GM19438 (cell line): ENCODE data around the gene KCNH1.
"Not testable (repeated sequence)": the region's sequence is repeated elsewhere in the genome, so short reads cannot be mapped to it uniquely, and the experiment has no call there.

Experiments
- ATAC-seq: cut with Tn5 transposase; IDR thresholded peaks from one replicate; pipeline ENCODE4 v1.9.1; 2021; ENCODE audit warnings: low read depth; ENCODE audit not compliant: unreplicated experiment

The KCNH1 gene

DNA sequence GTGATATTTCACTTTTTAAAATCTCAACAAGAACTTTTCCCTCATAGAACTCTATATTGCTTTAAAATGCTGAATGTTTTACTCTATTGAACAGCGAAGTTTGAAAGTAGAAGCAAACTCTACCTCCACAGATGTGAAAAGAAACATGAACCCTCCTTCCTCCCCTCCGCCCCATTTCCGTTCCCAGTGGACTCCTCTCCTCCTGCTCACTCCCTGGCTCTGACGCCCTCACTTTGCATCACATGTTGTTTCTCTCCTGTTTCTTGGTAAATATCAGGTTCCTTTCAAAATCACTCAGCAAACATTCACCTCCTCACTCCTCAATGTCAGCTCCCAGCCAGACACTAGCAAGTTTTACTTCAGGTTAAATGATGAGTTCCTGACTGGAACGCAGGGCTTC is 34.6 kb downstream of the KCNH1 start:
- no peak for ATAC-seq

DNA sequence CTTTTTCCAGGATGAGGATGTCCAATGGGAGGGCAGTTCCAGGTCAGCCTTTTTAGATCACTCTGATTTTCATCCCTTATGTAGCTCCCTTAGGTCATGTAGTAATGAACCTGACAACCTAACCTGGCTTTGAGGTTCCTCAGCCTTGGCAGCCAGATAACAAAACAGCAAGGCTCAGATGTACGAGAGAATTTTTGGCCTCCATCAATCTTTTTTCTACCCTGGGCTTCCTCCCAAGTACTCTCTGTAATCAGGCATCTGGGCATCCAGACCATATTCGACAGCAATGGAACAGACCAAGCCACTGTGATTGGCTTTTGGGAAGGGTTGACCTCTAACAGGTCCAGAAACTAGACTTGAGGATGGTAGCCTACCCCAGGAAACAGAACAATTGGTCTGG is 38.6 kb downstream of the KCNH1 start:
- no peak for ATAC-seq

DNA sequence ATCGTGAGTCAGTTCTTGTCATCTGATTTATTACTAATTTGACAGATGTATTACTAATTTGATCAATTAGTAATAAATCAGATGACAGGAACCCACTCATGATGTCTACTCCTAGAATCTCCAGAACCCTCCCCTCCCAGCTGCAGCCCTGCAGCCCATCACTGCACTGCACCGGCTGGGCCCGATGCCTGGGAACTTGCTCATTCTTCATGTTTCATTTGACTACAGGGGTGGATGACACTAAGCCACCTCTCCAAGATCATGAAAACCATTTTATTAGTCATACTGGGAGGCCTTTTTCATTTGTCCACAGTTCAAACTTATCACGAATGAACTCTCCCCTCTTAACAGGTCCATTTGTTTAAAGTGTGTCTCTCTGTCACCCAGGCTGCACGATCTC is 41.0 kb downstream of the KCNH1 start:
- ATAC-seq = no peak

DNA sequence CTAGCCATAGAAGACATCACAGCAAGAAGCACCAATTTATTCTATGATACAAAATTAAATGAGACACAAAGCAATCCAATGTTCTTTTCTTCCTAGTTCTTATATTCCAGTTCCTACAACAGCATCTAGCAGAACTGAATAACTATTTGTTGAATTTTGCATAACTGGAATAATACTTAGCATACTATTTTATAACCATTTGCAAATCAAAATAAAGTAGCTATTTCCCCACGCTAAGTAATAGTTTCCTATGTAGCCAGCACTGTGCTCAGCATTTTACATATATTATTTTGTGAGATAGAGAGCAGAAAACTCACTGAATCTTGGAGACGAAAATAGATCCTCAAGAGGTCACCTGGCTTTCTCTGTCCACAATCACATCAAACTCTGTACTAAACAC is 42.1 kb downstream of the KCNH1 start:
- ATAC-seq = no peak

DNA sequence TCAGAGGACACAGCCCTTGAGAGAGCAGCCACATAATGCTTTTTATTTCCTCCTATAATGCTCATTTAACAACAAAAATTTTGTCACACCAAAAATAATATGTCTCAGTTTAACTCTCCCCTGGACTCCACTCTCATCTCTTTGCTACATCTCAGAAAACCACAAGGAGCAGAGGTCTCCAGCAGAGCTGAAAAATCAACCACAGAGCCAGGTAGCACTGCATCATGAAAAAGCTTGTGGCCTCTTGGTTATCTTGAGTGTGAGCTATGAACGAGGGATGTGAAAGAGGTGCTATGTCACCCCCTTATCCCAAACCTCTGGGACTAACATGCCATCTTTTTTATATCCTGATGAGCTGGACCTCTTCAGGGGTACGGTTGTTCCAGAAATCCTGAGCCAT is 44.4 kb downstream of the KCNH1 start:
- no peak for ATAC-seq

DNA sequence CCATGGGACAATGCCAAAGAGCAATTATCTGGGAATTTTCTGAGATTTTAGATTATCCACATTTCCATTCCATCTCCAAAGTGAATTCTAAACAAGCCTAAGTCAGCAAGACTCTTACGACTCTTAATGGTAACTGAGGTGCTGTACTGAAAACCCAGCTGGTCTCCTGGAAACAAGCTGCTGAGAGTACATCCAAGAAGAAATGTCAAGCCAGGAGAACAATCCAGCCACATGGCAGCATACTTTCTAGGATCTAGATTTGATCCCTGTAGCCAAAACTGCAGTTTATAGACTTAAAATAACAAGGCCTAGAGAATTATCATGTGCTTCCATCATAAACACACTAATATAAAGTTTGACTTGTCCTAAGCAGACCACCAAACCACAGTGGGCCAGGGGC is 45.8 kb downstream of the KCNH1 start:
- no peak for ATAC-seq

DNA sequence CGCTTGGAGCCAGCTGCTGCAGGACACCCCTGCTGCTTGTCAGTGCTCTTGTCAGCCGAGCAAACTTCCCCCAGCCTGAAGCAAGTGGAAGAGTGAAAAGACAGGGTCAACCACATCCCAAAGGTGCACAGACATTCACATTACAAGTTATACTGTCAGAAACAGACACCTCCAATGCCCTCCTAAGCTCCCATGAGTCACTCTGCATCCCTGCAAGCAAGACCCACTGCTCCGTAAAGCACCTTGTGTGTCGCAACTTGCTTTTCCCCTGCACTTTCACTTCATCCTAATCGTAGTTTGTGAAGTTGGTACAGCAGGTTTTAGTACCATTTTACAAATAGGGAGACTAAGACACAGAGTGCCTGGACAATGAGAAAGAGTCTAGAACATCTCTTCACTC is 51.1 kb downstream of the KCNH1 start:
- ATAC-seq = no peak

DNA sequence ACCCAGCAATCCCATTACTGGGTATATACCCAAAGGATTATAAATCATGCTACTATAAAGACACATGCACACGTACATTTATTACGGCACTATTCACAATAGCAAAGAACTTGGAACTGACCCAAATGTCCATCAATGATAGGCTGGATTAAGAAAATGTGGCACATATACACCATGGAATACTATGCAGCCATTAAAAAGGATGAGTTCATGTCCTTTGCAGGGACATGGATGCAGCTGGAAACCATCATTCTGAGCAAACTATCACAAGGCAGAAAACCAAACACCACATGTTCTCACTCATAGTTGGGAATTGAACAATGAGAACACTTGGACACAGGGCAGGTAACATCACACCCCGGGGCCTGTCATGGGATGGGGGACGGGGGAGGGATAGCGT is 52.5 kb downstream of the KCNH1 start:
- ATAC-seq = not testable (repeated sequence)

DNA sequence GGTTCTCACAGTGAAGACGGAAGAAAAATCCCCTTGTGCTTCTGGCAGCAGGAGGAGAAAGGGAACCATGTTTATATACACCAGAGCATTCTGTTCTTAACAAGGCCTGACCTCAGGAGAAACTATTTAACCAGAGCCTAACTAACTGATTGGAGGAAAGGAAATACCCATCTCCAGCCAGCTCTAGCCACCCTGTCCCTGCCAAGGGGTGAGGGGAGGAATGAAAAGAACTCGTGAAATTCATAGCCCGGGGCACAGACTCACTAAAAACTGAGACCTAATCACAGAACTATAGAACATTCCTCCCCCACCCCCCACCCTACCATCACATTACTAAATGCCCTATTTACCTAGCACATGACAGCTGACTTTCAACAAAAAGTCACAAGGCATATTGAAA is 65.0 kb downstream of the KCNH1 start:
- no peak for ATAC-seq

DNA sequence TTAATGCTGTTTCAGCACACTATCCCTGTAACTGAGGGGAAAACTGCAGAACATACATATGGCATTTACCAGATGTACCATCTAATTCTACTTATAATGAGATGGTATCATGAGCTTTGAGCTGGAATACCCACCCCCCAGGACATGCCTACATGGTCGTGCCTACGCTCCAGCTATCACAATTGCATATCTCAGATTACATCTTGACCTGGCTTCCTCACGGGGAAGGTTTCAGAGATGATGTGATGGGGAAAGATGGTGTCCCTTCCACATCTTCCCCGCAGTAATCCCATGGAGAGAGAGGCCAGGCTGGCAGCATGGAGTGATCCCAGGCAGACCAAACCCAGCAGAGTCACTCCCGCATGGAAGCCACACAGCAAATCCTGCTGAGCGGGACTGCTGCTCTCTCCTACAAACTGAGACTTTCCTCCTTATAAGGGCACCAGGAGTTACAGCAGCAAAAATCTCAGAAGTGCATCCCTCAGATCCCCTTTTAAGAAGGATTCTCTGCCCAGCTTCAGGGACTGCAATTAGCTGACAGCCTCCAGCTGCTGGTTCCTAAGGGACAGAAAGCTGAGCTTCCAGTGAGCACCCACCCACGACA is 67.1 kb downstream of the KCNH1 start:
- no peak for ATAC-seq

DNA sequence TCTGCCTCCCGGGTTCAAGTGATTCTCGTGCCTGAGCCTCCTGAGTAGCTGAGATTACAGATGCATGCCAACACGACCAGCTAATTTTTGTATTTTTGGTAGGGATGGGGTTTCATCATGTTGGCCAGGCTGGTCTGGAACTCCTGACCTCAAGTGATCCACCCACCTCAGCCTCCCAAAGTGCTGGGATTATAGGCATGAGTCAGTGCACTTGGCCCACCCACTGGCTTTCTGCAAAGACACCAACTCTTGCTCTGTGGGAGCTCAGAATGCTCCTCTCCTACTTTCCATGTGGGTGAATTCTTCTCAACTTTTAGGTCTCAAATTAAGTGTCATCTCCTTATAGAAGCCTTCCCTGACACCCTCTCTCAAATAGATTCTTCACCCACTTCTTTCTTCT is 92.1 kb downstream of the KCNH1 start:
- not testable (repeated sequence) for ATAC-seq

DNA sequence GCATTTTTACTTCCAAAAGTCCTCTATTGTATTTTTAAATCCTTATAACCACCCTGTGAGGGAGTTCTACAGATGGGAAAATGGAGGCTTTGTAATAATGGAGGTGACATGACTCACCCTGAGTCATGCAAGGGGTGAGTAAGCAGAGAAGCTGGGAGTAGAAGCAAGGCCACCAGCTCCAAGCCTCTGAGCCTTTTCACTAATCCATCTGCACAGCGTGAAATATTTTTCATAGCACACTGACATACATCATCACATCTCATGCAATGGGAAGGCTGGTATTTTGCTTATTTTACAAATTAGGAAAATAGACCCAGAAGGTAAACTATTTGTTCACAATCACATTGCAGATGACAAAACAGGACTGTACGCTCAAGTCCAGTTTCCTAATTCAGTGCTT is 96.9 kb downstream of the KCNH1 start:
- no peak for ATAC-seq

DNA sequence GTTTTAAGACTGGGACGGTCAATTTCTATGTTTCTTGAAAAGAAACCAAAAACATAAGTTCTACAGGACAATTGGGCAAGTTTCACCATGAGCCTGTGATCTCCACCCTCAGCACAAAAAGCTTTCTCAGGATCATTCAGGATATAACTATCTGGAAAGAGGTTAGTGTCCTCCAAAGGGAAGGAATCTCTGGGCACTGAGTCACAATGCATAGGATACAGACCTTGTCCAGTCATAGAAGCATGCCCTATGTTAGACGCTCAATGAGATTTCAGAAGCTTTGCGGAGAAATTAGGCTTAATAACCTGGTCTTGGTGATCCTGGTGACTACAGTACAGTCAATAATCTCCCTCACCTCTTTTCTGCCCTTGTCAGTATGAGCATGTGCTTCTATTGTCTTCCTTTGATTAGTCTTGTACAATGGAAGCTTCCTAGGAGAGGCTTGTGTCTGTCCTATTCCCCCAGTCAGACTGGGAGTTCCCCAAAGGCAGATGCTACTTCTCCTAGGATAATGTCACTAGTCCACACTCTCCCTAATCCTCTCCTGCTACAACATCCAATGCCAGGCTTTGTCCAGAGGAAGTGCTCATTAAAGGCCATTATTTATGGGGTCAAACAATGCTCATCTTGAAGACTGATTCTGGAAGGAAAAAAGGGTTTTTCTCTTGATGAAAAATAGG is 97.4 kb downstream of the KCNH1 start:
- no peak for ATAC-seq

DNA sequence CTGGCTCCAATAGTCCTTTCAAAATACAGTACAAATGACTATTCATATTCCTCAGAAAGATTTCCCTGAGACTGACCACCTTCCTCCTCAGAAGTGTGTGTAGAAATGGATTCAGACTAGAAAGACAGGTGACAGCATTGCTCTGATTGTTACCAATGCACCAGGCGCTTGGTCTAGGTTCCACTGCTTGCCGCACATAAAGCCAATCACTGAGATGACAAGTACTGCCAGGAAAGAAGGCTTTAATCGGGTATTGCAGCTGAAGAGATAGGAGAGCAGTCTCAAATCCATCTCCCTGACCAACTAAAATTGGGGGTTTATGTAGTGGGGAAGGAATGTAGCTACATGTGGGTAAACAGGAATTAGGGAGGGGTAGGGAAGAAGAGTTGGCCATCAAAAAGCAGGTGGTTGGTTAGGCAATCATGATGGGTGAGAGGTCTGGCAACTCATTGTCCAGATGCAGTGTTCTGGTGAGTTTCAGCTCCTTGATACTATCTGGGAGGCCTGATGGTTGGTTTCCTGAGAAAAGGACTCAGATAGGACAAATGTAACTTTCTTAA is 98.0 kb downstream of the KCNH1 start:
- no peak for ATAC-seq

DNA sequence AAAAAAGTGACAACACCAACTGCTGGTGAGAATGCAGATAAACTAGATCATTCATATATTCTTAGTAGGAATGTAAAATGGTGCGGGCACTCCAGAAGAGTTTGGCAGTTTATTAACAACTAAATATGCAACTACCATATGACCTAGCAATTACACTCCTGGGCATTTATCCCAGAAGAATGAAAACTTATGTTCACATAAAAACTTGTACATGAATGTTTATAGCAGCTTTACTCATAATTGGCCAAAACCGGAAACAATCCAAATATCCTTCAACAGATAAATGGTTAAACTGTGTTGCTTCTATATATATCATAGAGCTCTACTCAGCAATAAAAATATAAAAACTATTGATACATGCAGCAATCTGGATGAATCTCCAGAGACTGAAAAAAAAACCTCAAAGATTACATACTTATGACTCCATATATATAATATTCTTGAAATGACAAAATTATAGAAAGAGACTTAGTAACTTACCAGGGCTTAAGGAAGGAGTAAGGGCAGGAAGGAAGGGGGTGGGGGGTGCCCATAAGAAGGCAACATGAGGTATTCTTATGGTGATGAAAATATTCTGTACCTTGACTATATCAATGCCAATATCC is 99.9 kb downstream of the KCNH1 start:
- ATAC-seq = no peak

DNA sequence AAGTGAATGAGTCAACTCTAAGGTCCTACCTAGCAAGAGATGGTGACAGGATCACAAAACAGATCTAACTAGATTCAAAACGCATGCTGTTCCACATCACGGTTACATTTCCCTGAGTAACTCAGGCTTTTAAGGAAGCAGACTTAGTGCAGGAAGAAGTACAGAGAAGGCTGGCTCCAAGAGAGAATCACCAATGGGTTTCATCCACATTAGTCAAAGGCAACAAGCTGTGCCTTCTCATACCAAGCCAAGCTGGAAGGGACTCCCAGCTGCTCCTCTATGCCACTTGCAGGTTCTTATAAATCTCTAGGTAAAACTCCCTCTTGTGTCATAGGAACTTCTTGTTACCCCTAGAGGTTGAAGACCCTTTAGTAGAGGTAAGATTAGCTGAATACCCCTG is 109.0 kb downstream of the KCNH1 start:
- ATAC-seq = no peak

DNA sequence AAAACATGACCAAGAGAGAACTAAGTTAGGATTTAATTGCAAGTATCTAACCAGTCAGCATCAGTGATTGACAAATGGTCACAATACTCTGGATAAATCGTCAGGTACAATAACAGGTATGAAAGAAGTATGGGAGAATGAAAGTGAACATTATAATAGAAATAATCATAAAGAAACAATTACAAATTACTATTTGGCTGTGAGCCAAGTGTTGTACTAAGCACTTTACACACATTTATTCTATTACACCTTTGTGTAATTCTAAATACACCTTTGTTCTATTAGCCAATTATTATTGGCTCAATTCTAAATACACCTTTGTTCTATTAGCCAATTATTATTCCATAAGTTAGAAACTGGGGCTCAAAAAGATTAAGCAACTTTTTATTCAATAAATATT is 114.7 kb downstream of the KCNH1 start:
- ATAC-seq = no peak

DNA sequence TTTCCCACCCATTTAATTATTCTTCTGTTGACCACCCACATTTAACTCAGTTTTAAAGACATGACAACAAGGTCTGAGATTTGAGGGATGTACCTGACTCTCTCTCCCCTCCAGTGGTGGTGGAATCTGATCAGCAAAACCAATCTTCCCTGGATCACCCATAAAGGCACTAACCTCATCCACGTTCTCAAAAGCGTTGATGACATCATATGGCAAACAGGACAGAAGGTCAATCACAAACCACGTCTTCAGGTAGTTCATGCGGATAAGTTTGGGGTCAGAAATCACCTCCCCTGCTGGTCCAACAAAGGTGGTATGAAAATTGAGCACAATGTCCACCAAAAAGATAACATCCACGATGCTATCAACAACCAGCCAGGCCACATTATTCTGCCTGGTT is 115.3 kb downstream of the KCNH1 start:
- no peak for ATAC-seq

DNA sequence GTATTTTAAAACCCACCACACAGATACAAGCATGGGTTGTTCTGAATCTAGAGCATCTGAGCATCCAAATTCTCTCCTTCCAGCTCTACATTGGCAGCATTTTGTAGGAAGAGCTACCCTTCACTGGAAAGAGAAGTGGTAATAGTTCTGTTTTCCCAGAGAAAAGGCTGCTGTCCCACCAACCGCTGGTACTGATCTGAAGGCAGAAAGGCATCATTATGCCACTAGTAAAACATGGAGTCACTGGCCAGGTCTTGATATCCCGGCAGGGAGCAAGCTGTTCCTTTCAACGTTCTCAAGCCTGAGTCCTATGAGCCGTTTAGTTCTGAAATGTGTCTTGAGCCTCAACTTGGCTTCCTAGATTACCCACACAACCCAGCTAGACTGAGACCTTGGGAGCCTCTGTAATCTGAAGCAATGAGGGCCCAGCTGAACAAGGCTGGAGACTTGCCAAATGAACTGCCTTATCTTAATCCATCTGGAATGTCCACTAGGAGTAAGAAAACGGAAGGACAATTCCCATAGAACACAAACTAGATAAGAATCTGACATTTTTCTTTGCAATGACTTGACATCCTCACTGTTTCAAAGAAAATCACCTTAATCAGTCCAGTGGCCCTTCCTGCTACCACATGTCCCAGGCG is 116.8 kb downstream of the KCNH1 start:
- no peak for ATAC-seq

DNA sequence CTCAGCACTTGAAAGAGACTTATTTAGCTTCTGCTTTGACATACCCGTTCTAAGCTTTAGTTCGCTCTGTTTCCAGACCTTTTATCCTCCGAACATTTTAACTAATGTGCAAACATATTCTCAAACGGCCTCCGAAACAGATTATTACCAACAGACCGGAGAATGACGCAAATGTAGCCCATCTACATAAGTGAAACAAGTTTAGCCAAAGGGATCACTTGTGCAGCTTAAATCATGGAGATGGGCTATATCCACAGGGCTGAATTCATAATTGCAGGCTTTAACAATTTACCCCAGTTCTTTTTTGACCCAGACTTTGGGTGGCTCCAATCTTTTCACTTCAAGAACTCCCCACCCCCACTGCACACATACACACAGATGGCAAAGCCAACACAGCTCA is 119.7 kb downstream of the KCNH1 start:
- ATAC-seq = no peak
